HG03139 (cell line): ENCODE measurements around the gene NFIA.
"Not testable (repeated sequence)": the region's sequence is repeated elsewhere in the genome, so short reads cannot be mapped to it uniquely, and the experiment has no call there.

Experiments
- ATAC-seq: cut with Tn5 transposase; IDR thresholded peaks from one replicate; pipeline ENCODE4 v1.9.1; 2021; ENCODE audit not compliant: unreplicated experiment

Gene NFIA

GRCh38 chr1:61467836-61468235 lies 385.5 kb downstream of the NFIA start:
- not testable (repeated sequence) for ATAC-seq

GRCh38 chr1:61469365-61469764 lies 387.0 kb downstream of the NFIA start:
- ATAC-seq, result no peak

GRCh38 chr1:61472876-61473275 lies 390.5 kb downstream of the NFIA start:
- ATAC-seq, result no peak

- ATAC-seq, result no peak
Observed at GRCh38 chr1:61474269-61474817, 392.0 kb downstream of the NFIA start.

GRCh38 chr1:61474963-61475362 lies 392.6 kb downstream of the NFIA start:
- ATAC-seq, result no peak

- ATAC-seq, result no peak
Observed at GRCh38 chr1:61477301-61477700, 394.9 kb downstream of the NFIA start.

- ATAC-seq, result no peak
Observed at GRCh38 chr1:61480273-61480935, 398.0 kb downstream of the NFIA start.

- no peak for ATAC-seq
Observed at GRCh38 chr1:61481315-61481715, 399.0 kb downstream of the NFIA start.

GRCh38 chr1:61482170-61482734 lies 399.9 kb downstream of the NFIA start:
- no peak for ATAC-seq

- no peak for ATAC-seq
Observed at GRCh38 chr1:61486783-61487536, 404.6 kb downstream of the NFIA start.

GRCh38 chr1:61487801-61488200 lies 405.4 kb downstream of the NFIA start:
- ATAC-seq, result no peak

GRCh38 chr1:61490924-61491323 lies 408.6 kb downstream of the NFIA start:
- no peak for ATAC-seq

GRCh38 chr1:61491497-61491896 lies 409.1 kb downstream of the NFIA start:
- ATAC-seq, result no peak

- ATAC-seq, result no peak
Observed at GRCh38 chr1:61494000-61494399, 411.6 kb downstream of the NFIA start.

GRCh38 chr1:61496501-61496900 lies 414.1 kb downstream of the NFIA start:
- ATAC-seq, result no peak

- ATAC-seq, result no peak
Observed at GRCh38 chr1:61497013-61497412, 414.7 kb downstream of the NFIA start.

GRCh38 chr1:61498342-61498741 lies 416.0 kb downstream of the NFIA start:
- ATAC-seq, result no peak

GRCh38 chr1:61501971-61502916 lies 419.9 kb downstream of the NFIA start:
- no peak for ATAC-seq

- ATAC-seq, result no peak
Observed at GRCh38 chr1:61504305-61504704, 421.9 kb downstream of the NFIA start.

GRCh38 chr1:61504852-61505390 lies 422.6 kb downstream of the NFIA start:
- ATAC-seq, result no peak

- no peak for ATAC-seq
Observed at GRCh38 chr1:61506236-61506635, 423.9 kb downstream of the NFIA start.
